CD4-positive, alpha-beta T cell (primary cell): ENCODE measurements around the gene SCAMP4. TPM values are rescaled to one million over a fixed set of nuclear protein-coding genes. Genes with fewer than 3 reads are reported as not detected.

ENCODE experiments used
- ATAC-seq: fragments of 200-7000 bp; cut with Tn5 transposase; one replicate; pipeline ENCODE4 v1.10.0; 2022; ENCODE audit warnings: mild to moderate bottlenecking; ENCODE audit not compliant: poor library complexity
- CTCF ChIA-PET: fragments of 350-600 bp; sonication (Branson Sonifier 250); formaldehyde crosslinking; loops from one replicate; lab custom pipeline; 2021; ENCODE audit warnings: antibody characterized with exemption, inconsistent platforms; lab: Charles Lee
- POLR2A ChIA-PET: fragments of 350-600 bp; sonication (Branson Sonifier 250); formaldehyde crosslinking; loops from one replicate; lab custom pipeline; 2021; ENCODE audit warnings: antibody characterized with exemption, inconsistent platforms; lab: Charles Lee
- DNase-seq, 14 experiments: peaks; one replicate each; pipeline ENCODE4 v3.0.0-alpha.2; 2013 to 2020; ENCODE audit warnings: mixed read lengths in 2 of 14
- H3K27ac ChIP-seq, 2 donors: one replicate each; pipeline versions ENCODE4 v1.5.1 to v1.7.0; 2013; ENCODE audit warnings: low read length in 2 of 2, low read depth in 1 of 2, mild to moderate bottlenecking in 1 of 2
- H3K27me3 ChIP-seq, 2 experiments: 1 replicate in 1 of 2; 2 replicates in 1 of 2; pipeline versions ENCODE4 v1.6.1 to v1.7.0; 2013; ENCODE audit warnings: low read length in 2 of 2, control low read depth in 1 of 2, mild to moderate bottlenecking in 1 of 2, moderate library complexity in 1 of 2; ENCODE audit not compliant: insufficient read depth in 2 of 2, control insufficient read depth in 1 of 2
- H3K36me3 ChIP-seq: one replicate; pipeline ENCODE4 v1.6.1; 2013; ENCODE audit warnings: low read length, control low read depth; ENCODE audit not compliant: insufficient read depth
- H3K4me1 ChIP-seq: one replicate; pipeline ENCODE4 v1.6.1; 2013; ENCODE audit warnings: low read length, control low read depth; ENCODE audit not compliant: insufficient read depth
- H3K4me3 ChIP-seq: one replicate; pipeline ENCODE4 v1.5.1; 2013; ENCODE audit warnings: mild to moderate bottlenecking, low read length, moderate library complexity
- H3K9me3 ChIP-seq, 2 experiments: 1 replicate in 1 of 2; 2 replicates in 1 of 2; pipeline versions ENCODE4 v1.6.1 to v1.7.0; 2013; ENCODE audit warnings: low read length in 2 of 2, mild to moderate bottlenecking in 2 of 2, control low read depth in 1 of 2, moderate library complexity in 1 of 2; ENCODE audit not compliant: control insufficient read depth in 1 of 2, insufficient read depth in 1 of 2
- H3K27ac Mint-ChIP-seq: one replicate; pipeline ENCODE4 v1.8.0; 2020; ENCODE audit warnings: mixed read lengths
- H3K27me3 Mint-ChIP-seq: one replicate; pipeline ENCODE4 v1.8.0; 2021; ENCODE audit warnings: mixed read lengths
- H3K36me3 Mint-ChIP-seq: one replicate; pipeline ENCODE4 v1.8.0; 2021; ENCODE audit warnings: low read depth, mixed read lengths
- H3K4me1 Mint-ChIP-seq: one replicate; pipeline ENCODE4 v1.8.0; 2021; ENCODE audit warnings: low read depth, mixed read lengths
- H3K4me3 Mint-ChIP-seq: one replicate; pipeline ENCODE4 v1.8.0; 2020; ENCODE audit warnings: mild to moderate bottlenecking, mixed read lengths
- H3K9me3 Mint-ChIP-seq: one replicate; pipeline ENCODE4 v1.8.0; 2020; ENCODE audit warnings: mixed read lengths
- CTCF ChIP-seq: fragments of 200-600 bp; IDR thresholded peaks from one replicate; pipeline ENCODE4 v1.8.0; 2022; ENCODE audit warnings: antibody characterized with exemption, mild to moderate bottlenecking
- intact Hi-C, 2 experiments: fragments of 100-400 bp; cut with DNase I in 1 of 2; cut with micrococcal nuclease in 1 of 2; formaldehyde crosslinking; loops; one replicate each; pipeline versions ENCODE4 v1.15.1 to v1.9.0; 2023 to 2025; cut with DNase I, micrococcal nuclease
- total RNA-seq, 174 experiments: library from RNA in 2 of 174; stranded (reverse) in 2 of 174; gene quantifications; one replicate each; pipeline ENCODE4 v1.2.3 and lab custom pipeline; 2021 to 2026

SCAMP4 gene
- total RNA-seq, 2 experiments from 2014 or later = 12.7 to 15.4 TPM

- ChIA-PET POLR2A (interaction anchor here (0.6 kb wide), 1 partner anchor 16 kb away, joined by 4 read pairs; no protein-coding TSS in a partner anchor), CTCF (interaction anchor here (1.2 kb wide), 2 partner anchors 15 to 97 kb away, joined by 3 to 4 read pairs; no protein-coding TSS in a partner anchor)
- ATAC-seq (no peak), DNase-seq (no peak)
- Histone ChIP-seq H3K4me3 (no peak overlapping the region), H3K27me3 (no peaks in the 10 kb centered on the region), H3K4me1 (peaks cover 71% of the 10 kb centered on the region), H3K36me3 (peaks cover 15% of the 10 kb centered on the region), H3K27ac (peak overlapping the region in 1 of 2 donors; percentile 21), H3K9me3 (no peaks in the 10 kb centered on the region)
- no peak for TF ChIP-seq CTCF
- Mint-ChIP-seq H3K27me3 (peaks cover 5% of the 10 kb centered on the region), H3K9me3 (no peaks in the 10 kb centered on the region), H3K36me3 (peaks cover 45% of the 10 kb centered on the region), H3K27ac (no peak overlapping the region), H3K4me3 (peak overlapping the region; percentile 25), H3K4me1 (peaks cover 32% of the 10 kb centered on the region)
- intact Hi-C loops = loop anchor here in 1 of 2 experiments (5.0 kb wide), 1 partner anchor 42 kb away; no protein-coding TSS in a partner anchor
Observed at GRCh38 chr19:1944916-1945561, 39.8 kb downstream of the SCAMP4 start.

GRCh38 chr19:1945899-1946298 lies 40.7 kb downstream of the SCAMP4 start:
- H3K36me3 Mint-ChIP-seq = peaks cover 43% of the 10 kb centered on the region
- no peak overlapping the region for H3K4me3 ChIP-seq
- H3K4me1 Mint-ChIP-seq = peaks cover 27% of the 10 kb centered on the region
- H3K9me3 ChIP-seq = no peaks in the 10 kb centered on the region
- peak overlapping the region; percentile 78 for H3K4me3 Mint-ChIP-seq
- H3K36me3 ChIP-seq = peaks cover 22% of the 10 kb centered on the region
- no peak for ATAC-seq
- ChIA-PET CTCF (interaction anchor here (0.5 to 1.2 kb wide), 4 partner anchors 16 to 1955 kb away, joined by 3 to 4 read pairs (median 4); no protein-coding TSS in a partner anchor), POLR2A (no interaction called here)
- peak in 6 of 14 experiments; percentile 32 to 68 (median 43) for DNase-seq
- peak overlapping the region; percentile 70 for H3K27ac Mint-ChIP-seq
- peak; percentile 63 for TF ChIP-seq CTCF
- no peaks in the 10 kb centered on the region for H3K27me3 Mint-ChIP-seq
- H3K4me1 ChIP-seq = peaks cover 73% of the 10 kb centered on the region
- no peaks in the 10 kb centered on the region for H3K27me3 ChIP-seq
- no peaks in the 10 kb centered on the region for H3K9me3 Mint-ChIP-seq
- no peak overlapping the region for H3K27ac ChIP-seq
- intact Hi-C loops = loop anchor here in 1 of 2 experiments (5.0 kb wide), 1 partner anchor 41 kb away; no protein-coding TSS in a partner anchor

- Mint-ChIP-seq H3K27ac (no peak overlapping the region), H3K27me3 (no peaks in the 10 kb centered on the region), H3K36me3 (peaks cover 41% of the 10 kb centered on the region), H3K9me3 (no peaks in the 10 kb centered on the region), H3K4me1 (peaks cover 24% of the 10 kb centered on the region), H3K4me3 (no peak overlapping the region)
- peaks cover 30% of the 10 kb centered on the region for H3K36me3 ChIP-seq
- H3K27ac ChIP-seq = no peak overlapping the region
- no peaks in the 10 kb centered on the region for H3K9me3 ChIP-seq
- ATAC-seq = no peak
- intact Hi-C loops = loop anchor here in 1 of 2 experiments (5.0 kb wide), 1 partner anchor 40 kb away; no protein-coding TSS in a partner anchor
- H3K27me3 ChIP-seq = no peaks in the 10 kb centered on the region
- ChIA-PET CTCF (no interaction called here), POLR2A (no interaction called here)
- TF ChIP-seq CTCF = no peak
- H3K4me3 ChIP-seq = no peak overlapping the region
- H3K4me1 ChIP-seq = peaks cover 66% of the 10 kb centered on the region
- DNase-seq = no peak
Observed at GRCh38 chr19:1947651-1948209, 42.5 kb downstream of the SCAMP4 start.
